ENCODE data around the gene INPP5D.

GRCh38 chr2:233227346-233227978 lies 167.3 kb downstream of the INPP5D start:
- TF ChIP-seq, protein P1, sequence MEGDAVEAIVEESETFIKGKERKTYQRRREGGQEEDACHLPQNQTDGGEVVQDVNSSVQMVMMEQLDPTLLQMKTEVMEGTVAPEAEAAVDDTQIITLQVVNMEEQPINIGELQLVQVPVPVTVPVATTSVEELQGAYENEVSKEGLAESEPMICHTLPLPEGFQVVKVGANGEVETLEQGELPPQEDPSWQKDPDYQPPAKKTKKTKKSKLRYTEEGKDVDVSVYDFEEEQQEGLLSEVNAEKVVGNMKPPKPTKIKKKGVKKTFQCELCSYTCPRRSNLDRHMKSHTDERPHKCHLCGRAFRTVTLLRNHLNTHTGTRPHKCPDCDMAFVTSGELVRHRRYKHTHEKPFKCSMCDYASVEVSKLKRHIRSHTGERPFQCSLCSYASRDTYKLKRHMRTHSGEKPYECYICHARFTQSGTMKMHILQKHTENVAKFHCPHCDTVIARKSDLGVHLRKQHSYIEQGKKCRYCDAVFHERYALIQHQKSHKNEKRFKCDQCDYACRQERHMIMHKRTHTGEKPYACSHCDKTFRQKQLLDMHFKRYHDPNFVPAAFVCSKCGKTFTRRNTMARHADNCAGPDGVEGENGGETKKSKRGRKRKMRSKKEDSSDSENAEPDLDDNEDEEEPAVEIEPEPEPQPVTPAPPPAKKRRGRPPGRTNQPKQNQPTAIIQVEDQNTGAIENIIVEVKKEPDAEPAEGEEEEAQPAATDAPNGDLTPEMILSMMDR (IDR thresholded peaks at IDR 0.05; ENCODE audit: insufficient read depth, low read depth, low read length), result no peak
- no peak for TF ChIP-seq EZH2 (IDR thresholded peaks at IDR 0.05; ENCODE audit: insufficient read depth, low read length)
